Left lung (tissue), 10 donors: ENCODE data around the gene SETD1A. TPM values are rescaled to one million over a fixed set of nuclear protein-coding genes. Genes with fewer than 3 reads are reported as not detected.

Source experiments
- ATAC-seq: fragments of 200-7000 bp; cut with Tn5 transposase; one replicate; pipeline ENCODE4 v1.9.1; 2020; ENCODE audit warnings: moderate library complexity
- DNase-seq, 4 donors: peaks; one replicate each; pipeline ENCODE4 v3.0.0-alpha.2; 2013 to 2020
- H3K27ac ChIP-seq, 2 donors: fragments of 200-600 bp; sonication (generic) in 1 of 2; one replicate each; pipeline versions ENCODE4 v1.5.0 to v1.8.0; 2020 to 2021
- H3K27me3 ChIP-seq, 2 donors: fragments of 200-600 bp; sonication (generic) in 1 of 2; one replicate each; pipeline versions ENCODE4 v1.5.0 to v1.8.0; 2020 to 2021
- H3K36me3 ChIP-seq, 2 donors: fragments of 200-600 bp; sonication (generic) in 1 of 2; one replicate each; pipeline versions ENCODE4 v1.5.0 to v1.8.0; 2020 to 2021
- H3K4me1 ChIP-seq, 2 donors: fragments of 200-600 bp; one replicate each; pipeline ENCODE4 v1.8.0; 2021
- H3K4me3 ChIP-seq, 2 donors: fragments of 200-600 bp; sonication (generic) in 1 of 2; one replicate each; pipeline versions ENCODE4 v1.5.0 to v1.8.0; 2020 to 2021; ENCODE audit warnings: mild to moderate bottlenecking in 1 of 2
- H3K9me3 ChIP-seq, 2 donors: fragments of 200-600 bp; sonication (generic) in 1 of 2; one replicate each; pipeline versions ENCODE4 v1.5.0 to v1.8.0; 2020 to 2021
- intact Hi-C, 2 donors: fragments of 100-400 bp; cut with DNase I; formaldehyde crosslinking; loops; one replicate each; pipeline versions ENCODE4 v1.11.2 to v1.14.2; 2022
- polyA plus RNA-seq, 6 donors: library from polyadenylated mRNA; unstranded; fragments of 120-200 nt; gene quantifications; one replicate each; pipeline ENCODE4 v1.2.1, GENCODE V29; 2013; ENCODE audit not compliant: insufficient read length in 6 of 6
- total RNA-seq, 2 donors: library from RNA; stranded (reverse); fragmentation: NEBNext Ultra II Directional; extraction: Animal tissue kit (Norgen Biotek cat#: 25700); gene quantifications; one replicate each; pipeline ENCODE4 v1.2.1, GENCODE V29; 2021
- TF ChIP-seq, protein P1 (sequence below), 2 donors: fragments of 200-600 bp; sonication (generic) in 1 of 2; IDR thresholded peaks; one replicate each; pipeline versions ENCODE4 v1.5.0 to v1.8.0; 2021; ENCODE audit warnings: antibody characterized with exemption in 2 of 2
- donor health status: DM: no; HTN: yes; CAD: no.
- donor health status: DM: no; HTN: no; CAD: no.

The SETD1A gene
- total and polyA plus RNA-seq, 8 donors = 12.1 to 21.5 (median 15.3) TPM

DNA sequence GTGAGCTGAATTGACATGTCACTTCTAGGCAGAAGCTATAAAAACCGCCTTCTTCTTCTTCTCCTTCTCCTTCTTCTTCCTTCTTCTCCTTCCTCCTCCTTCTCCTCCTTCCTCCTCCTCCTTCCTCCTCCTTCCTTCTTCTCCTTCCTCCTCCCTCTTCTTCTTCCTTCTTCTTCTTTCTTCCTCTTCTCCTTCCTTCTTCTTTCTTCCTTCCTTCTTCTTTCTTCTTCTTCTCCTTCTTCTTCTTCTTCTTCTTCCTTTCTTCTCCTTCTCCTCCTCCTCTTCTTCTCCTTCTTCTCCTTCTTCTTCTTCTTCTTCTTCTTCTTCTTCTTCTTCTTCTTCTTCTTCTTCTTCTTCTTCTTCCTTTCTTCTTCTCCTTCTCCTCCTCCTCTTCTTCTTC lies 38.9 kb upstream of the SETD1A start:
- Histone ChIP-seq H3K27me3 (no peaks in the 10 kb centered on the region), H3K9me3 (no peaks in the 10 kb centered on the region), H3K36me3 (no peaks in the 10 kb centered on the region), H3K4me3 (no peak overlapping the region), H3K4me1 (peaks cover 0 to 7% of the 10 kb centered on the region in 2 donors), H3K27ac (peak overlapping the region in 1 of 2 donors; percentile 13)
- no peak for ATAC-seq
- TF ChIP-seq, protein P1, sequence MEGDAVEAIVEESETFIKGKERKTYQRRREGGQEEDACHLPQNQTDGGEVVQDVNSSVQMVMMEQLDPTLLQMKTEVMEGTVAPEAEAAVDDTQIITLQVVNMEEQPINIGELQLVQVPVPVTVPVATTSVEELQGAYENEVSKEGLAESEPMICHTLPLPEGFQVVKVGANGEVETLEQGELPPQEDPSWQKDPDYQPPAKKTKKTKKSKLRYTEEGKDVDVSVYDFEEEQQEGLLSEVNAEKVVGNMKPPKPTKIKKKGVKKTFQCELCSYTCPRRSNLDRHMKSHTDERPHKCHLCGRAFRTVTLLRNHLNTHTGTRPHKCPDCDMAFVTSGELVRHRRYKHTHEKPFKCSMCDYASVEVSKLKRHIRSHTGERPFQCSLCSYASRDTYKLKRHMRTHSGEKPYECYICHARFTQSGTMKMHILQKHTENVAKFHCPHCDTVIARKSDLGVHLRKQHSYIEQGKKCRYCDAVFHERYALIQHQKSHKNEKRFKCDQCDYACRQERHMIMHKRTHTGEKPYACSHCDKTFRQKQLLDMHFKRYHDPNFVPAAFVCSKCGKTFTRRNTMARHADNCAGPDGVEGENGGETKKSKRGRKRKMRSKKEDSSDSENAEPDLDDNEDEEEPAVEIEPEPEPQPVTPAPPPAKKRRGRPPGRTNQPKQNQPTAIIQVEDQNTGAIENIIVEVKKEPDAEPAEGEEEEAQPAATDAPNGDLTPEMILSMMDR (IDR thresholded peaks at IDR 0.05) = no peak
- no peak for DNase-seq
- intact Hi-C loops = no loop called here

DNA sequence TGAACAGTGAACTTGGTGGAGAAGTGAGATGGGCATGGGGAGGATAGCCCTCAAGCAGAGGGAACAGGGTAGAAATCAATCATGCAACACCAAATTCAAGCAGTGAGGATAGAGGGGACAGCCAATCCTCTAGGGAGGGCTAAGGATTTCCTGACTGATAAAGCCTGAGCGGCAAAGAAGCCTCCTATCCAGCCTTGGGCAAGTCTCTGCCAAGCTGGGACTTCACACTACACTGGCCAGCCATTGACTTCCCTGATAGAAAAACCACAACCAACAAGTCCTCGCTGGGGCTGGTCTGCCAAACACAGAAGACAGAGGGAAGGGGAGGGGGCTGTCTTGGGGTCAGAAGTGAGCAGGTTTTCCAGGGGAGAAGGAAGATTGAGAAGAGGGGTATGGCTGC lies 36.7 kb upstream of the SETD1A start:
- TF ChIP-seq, protein P1 (IDR thresholded peaks at IDR 0.05) = no peak
- H3K36me3 ChIP-seq = peaks cover 0 to 4% of the 10 kb centered on the region in 2 donors
- ATAC-seq (no peak), DNase-seq (no peak)
- no peaks in the 10 kb centered on the region for H3K27me3 ChIP-seq
- H3K9me3 ChIP-seq = no peaks in the 10 kb centered on the region
- intact Hi-C loops = loop anchor here in 1 of 2 donors (2.0 kb wide), 1 partner anchor 76 kb away; no protein-coding TSS in a partner anchor
- H3K4me3 ChIP-seq = no peak overlapping the region
- H3K27ac ChIP-seq = no peak overlapping the region
- H3K4me1 ChIP-seq = peaks cover 2 to 21% of the 10 kb centered on the region in 2 donors

DNA sequence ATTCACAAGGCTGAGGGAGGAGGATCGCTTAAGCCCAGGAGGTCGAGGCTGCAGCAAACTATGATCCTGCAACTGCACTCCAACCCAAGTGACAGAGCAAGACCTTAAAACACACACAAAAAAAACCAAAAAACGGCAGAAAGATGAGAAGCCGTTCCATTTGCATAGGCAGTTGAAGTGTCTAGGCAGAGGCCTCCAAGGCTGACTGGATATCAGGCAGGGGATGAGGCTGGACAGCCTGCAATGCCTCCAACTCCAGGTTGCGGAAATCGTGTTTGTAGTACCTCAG lies 36.2 kb upstream of the SETD1A start:
- Histone ChIP-seq H3K27me3 (no peaks in the 10 kb centered on the region), H3K4me1 (peaks cover 2 to 21% of the 10 kb centered on the region in 2 donors), H3K4me3 (peak overlapping the region; percentile 33 to 73), H3K36me3 (peaks cover 0 to 5% of the 10 kb centered on the region in 2 donors), H3K27ac (peak overlapping the region; percentile 98), H3K9me3 (no peaks in the 10 kb centered on the region)
- TF ChIP-seq, protein P1 (IDR thresholded peaks at IDR 0.05) = no peak
- intact Hi-C loops = loop anchor here in 1 of 2 donors (2.0 kb wide), 1 partner anchor 77 kb away; no protein-coding TSS in a partner anchor
- no peak for ATAC-seq
- no peak for DNase-seq

DNA sequence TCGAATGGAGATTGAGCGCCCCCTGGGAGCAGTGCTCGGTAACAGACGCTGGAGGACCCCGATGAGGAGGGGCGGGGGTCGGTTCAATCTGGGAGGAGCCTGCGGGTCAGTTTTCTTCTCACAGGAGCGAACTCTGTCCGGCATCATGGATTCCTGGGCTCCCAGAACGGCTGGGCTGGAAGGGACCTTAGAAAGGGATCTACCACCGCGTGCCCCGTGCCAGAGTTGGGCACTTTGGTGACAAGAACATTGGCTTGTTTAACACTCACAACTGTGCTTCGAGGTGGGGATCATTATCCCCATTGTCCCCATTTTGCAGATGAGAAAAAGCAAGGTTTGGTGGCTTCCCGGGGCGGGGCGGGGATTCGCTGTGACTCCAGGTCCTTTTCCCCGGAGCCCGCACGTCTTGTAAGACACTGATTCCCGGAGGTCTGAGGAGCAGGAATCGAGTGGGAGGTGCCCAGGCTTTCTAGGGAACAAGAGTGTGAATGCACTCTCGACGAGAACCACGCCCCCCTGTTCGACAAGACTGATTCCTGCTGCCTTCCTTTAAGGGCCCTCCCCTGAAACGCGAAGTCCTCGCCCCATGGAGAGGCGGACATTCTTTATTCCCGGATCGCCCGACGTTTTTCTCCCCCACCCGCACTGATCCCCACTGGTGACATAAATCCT lies 35.7 kb upstream of the SETD1A start:
- TF ChIP-seq, protein P1 (IDR thresholded peaks at IDR 0.05) = peak; percentile 88 to 92
- DNase-seq (peak; percentile 91 to 96 (median 92)), ATAC-seq (peak; percentile 47)
- Histone ChIP-seq H3K36me3 (peaks cover 0 to 7% of the 10 kb centered on the region in 2 donors), H3K27me3 (no peaks in the 10 kb centered on the region), H3K27ac (peak overlapping the region; percentile 98), H3K4me3 (peak overlapping the region; percentile 33 to 73), H3K9me3 (no peaks in the 10 kb centered on the region), H3K4me1 (peaks cover 2 to 21% of the 10 kb centered on the region in 2 donors)
- intact Hi-C loops = loop anchor here in 1 of 2 donors (2.0 kb wide), 1 partner anchor 77 kb away; no protein-coding TSS in a partner anchor

DNA sequence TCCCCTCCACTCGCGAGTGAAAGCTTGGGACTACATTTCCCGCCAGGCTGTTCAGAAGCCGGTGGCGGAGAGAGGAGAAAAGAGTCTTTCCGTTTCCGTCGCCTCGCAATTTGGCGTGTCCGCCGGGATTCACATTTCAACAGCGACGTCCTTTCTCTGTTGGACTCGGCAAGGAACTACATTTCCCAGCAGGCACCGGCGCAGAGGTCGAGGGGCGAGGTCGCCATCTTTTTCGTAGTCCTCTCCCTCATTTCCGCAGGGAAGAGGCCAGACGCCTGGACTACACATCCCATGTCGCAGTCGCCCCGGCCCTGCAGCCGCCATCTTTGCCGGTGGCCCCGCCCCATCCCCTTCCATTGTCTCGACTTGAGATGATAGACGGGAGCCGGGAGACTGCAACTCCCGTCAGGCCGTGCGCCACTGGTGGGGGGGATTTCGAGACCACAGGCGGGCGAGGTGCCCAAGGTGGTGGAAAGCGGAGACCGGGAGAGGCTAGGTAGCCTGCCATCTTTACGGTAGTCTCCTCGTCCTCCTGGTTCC lies 35.1 kb upstream of the SETD1A start:
- TF ChIP-seq, protein P1 (IDR thresholded peaks at IDR 0.05) = no peak
- peaks cover 2 to 21% of the 10 kb centered on the region in 2 donors for H3K4me1 ChIP-seq
- peaks cover 0 to 13% of the 10 kb centered on the region in 2 donors for H3K36me3 ChIP-seq
- H3K9me3 ChIP-seq = no peaks in the 10 kb centered on the region
- peak overlapping the region; percentile 60 to 73 for H3K4me3 ChIP-seq
- intact Hi-C loops = no loop called here
- no peaks in the 10 kb centered on the region for H3K27me3 ChIP-seq
- ATAC-seq (peak; percentile 86), DNase-seq (peak; percentile 100)
- peak overlapping the region; percentile 98 for H3K27ac ChIP-seq
